NCI-H1694 (cell line): ENCODE data around the gene OR6A2.
"Not testable (repeated sequence)": the region's sequence is repeated elsewhere in the genome, so short reads cannot be mapped to it uniquely, and the experiment has no call there.

ENCODE experiments used
- DNase-seq: peaks from one replicate; lab custom pipeline; 2025; lab: John Stamatoyannopoulos, UW

OR6A2 gene

GRCh38 chr11:6799402-6799801 lies at the start of gene OR6A2:
Gene OR6A2 (minus strand): TSS chr11:6799689. CDS start chr11:6795708, 3,981 bp downstream.
- DNase-seq = no peak

- DNase-seq = no peak
These were observed 45.9 kb upstream of the OR6A2 start, which contains the start of gene OR10A5 for GRCh38 chr11:6845383-6845782. Gene OR10A5 (plus strand): TSS chr11:6845683. CDS start chr11:6845683, 0 bp downstream.

GRCh38 chr11:6844356-6844755 lies 44.9 kb upstream of the OR6A2 start:
- no peak for DNase-seq

GRCh38 chr11:6843670-6844069 lies 44.2 kb upstream of the OR6A2 start:
- no peak for DNase-seq

- DNase-seq = no peak
These were observed 42.2 kb upstream of the OR6A2 start for GRCh38 chr11:6841694-6842093.

GRCh38 chr11:6834021-6834420 lies 34.5 kb upstream of the OR6A2 start:
- DNase-seq = no peak

- no peak for DNase-seq
These were observed 33.9 kb upstream of the OR6A2 start for GRCh38 chr11:6833356-6833755.

- DNase-seq = no peak
These were observed 28.6 kb upstream of the OR6A2 start for GRCh38 chr11:6828103-6828502.

GRCh38 chr11:6825231-6825744 lies 25.8 kb upstream of the OR6A2 start:
- DNase-seq = no peak

GRCh38 chr11:6824136-6824823 lies 24.8 kb upstream of the OR6A2 start:
- DNase-seq = no peak

- no peak for DNase-seq
These were observed 19.5 kb upstream of the OR6A2 start for GRCh38 chr11:6818967-6819366.

- DNase-seq = no peak
These were observed 18.2 kb upstream of the OR6A2 start for GRCh38 chr11:6817694-6818093.

GRCh38 chr11:6813656-6814055 lies 14.2 kb upstream of the OR6A2 start:
- no peak for DNase-seq

- DNase-seq = peak; percentile 33
These were observed 13.0 kb upstream of the OR6A2 start for GRCh38 chr11:6812390-6813005.

GRCh38 chr11:6801075-6801474 lies 1.6 kb upstream of the OR6A2 start:
- not testable (repeated sequence) for DNase-seq

- no peak for DNase-seq
These were observed 4.8 kb downstream of the OR6A2 start for GRCh38 chr11:6794639-6795038.

GRCh38 chr11:6790546-6790945 lies 8.9 kb downstream of the OR6A2 start:
- no peak for DNase-seq

- DNase-seq = no peak
These were observed 16.8 kb downstream of the OR6A2 start, which contains the start of gene OR2AG1 for GRCh38 chr11:6782720-6783119. Gene OR2AG1 (plus strand): TSS chr11:6783020. CDS start chr11:6785038, 2,018 bp downstream.

- DNase-seq = no peak
These were observed 18.7 kb downstream of the OR6A2 start for GRCh38 chr11:6780829-6781228.

- DNase-seq = no peak
These were observed 21.0 kb downstream of the OR6A2 start for GRCh38 chr11:6778518-6778917.

GRCh38 chr11:6771926-6772893 lies 27.3 kb downstream of the OR6A2 start, which contains the start of gene OR2AG2:
Gene OR2AG2 (minus strand): TSS chr11:6771976. CDS start chr11:6768957, 3,019 bp downstream.
- DNase-seq = no peak

- no peak for DNase-seq
These were observed 42.0 kb downstream of the OR6A2 start for GRCh38 chr11:6757373-6757967.
